ENCODE measurements around the gene ARSA.

The ARSA gene

DNA sequence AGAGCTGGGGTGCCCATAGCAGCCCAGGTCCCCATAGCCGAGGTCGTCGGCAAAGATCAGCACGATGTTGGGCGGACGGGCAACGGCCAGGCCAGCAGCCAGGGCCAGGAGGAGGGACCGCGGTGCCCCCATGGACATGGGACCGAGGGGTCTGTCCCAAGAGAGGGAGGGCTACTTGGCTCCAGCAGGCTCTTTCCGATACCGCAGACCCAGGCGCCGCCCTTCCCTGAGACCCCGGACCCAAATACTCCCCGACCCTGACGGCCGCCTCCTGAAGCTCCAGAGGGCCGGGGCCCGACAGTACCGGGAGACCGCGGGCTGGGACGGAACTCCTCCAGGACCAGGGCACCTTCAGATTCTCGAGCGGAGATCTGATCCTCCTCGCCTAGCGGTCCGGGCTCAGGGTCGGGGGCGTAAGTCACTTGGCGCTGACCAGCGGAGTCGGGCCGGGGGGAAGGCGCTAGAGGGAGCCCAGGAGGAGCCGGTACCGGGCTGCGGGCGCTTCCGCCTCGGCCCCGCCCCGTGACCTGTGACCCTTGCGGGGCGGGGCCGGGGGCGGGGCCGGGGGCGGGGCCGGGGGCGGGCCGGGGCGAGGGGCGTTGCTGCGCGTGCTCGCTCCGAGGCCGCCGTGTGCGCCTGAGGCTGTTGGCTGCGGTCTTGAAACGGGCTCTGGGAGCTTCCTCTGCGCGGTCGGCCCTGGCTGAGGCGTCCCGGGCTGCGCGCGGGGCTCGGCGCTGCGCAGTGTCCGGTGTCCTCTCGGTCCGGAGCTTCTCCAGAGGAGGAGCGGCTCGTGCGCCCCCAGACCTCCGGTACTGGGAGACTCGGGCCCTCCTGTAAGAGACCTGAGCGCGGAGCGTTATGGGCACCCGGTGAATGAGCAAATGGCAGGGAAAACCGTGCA lies at the start of gene ARSA:
ARSA (minus strand) TSS at position 511 of the 901 bp plus-strand sequence; CDS start at position 138, 373 bp downstream.
- peak; percentile 74 for DNase-seq (ENCODE audit: low read depth)
- TF ChIP-seq, protein P1, sequence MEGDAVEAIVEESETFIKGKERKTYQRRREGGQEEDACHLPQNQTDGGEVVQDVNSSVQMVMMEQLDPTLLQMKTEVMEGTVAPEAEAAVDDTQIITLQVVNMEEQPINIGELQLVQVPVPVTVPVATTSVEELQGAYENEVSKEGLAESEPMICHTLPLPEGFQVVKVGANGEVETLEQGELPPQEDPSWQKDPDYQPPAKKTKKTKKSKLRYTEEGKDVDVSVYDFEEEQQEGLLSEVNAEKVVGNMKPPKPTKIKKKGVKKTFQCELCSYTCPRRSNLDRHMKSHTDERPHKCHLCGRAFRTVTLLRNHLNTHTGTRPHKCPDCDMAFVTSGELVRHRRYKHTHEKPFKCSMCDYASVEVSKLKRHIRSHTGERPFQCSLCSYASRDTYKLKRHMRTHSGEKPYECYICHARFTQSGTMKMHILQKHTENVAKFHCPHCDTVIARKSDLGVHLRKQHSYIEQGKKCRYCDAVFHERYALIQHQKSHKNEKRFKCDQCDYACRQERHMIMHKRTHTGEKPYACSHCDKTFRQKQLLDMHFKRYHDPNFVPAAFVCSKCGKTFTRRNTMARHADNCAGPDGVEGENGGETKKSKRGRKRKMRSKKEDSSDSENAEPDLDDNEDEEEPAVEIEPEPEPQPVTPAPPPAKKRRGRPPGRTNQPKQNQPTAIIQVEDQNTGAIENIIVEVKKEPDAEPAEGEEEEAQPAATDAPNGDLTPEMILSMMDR (conservative IDR thresholded peaks at IDR 0.05; ENCODE audit: control insufficient read depth, insufficient read depth, low read depth, low read length) = no peak

DNA sequence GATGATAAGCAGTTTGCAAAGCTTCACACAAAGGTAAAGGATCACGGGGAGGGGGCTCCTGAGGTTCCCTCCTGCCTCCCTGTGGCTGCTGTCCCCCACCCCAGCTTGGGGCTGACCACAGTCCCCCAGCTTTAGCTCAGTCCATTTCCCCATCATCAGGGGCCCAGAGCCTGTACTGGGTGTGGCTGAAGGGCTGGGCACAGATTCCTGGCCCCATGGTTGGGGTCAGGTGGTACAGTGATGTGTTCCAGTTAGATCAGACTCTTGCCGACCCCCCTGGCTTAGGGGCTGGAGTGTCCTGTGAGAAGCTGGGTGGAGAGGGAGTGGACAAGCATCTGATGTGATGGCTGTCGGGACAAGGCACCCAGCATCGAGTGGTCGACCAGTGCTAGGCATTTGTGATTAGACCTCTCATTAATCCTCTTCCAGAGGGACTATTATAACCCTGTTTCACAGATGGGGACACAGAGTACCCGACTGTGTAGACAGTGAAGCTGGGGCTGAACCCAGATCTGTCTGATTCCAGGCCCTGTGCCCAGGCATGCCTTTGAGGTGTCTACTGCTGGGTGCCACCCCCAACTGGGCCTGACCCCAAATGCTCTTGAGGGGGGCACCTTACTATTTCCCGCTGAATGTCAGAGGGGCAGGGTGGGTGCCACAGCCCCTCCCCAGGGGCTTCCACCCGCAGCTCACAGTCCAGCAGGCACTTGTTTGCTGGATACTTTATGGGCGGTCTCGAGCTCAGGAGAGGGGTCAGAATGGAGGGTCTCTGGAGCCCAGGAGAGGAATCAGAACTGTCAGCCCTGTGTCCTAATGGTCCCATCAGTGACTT lies 48.9 kb upstream of the ARSA start:
- TF ChIP-seq, protein P1 (conservative IDR thresholded peaks at IDR 0.05; ENCODE audit: control insufficient read depth, insufficient read depth, low read depth, low read length) = no peak
- H3K4me3 ChIP-seq (ENCODE audit: control insufficient read depth, low read depth, low read length) = no peak overlapping the region
- no peak for DNase-seq (ENCODE audit: low read depth)

More for the DNA sequence above, at the start of gene ARSA:
- peak within 1 kb of the TSS; percentile 71 for H3K4me3 ChIP-seq (ENCODE audit: control insufficient read depth, low read depth, low read length)

DNA sequence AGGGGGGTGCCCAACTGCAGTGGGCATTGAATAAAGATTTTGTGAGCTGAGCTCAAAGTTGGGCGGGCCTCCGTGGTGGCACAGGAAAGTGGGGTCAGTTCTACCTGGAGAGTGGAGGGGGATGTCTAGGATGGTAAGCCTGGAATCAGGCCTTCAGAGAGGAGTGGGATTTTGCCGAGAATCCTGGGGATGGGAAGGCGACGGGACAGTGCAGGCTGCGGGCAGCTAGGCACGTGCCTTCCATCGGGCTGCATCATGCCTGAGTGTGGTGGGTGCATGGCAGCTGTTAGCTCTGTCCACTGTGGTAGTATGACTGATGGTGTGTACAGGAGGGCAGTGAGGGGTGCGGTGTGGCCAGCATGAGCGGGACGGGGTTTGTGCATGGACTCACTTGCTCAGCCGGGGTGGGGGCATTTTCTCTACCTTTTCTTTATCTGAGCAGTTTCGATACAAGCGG lies 48.3 kb upstream of the ARSA start:
- no peak overlapping the region for H3K4me3 ChIP-seq (ENCODE audit: control insufficient read depth, low read depth, low read length)
- DNase-seq (ENCODE audit: low read depth) = no peak
- TF ChIP-seq, protein P1 (conservative IDR thresholded peaks at IDR 0.05; ENCODE audit: control insufficient read depth, insufficient read depth, low read depth, low read length) = no peak

DNA sequence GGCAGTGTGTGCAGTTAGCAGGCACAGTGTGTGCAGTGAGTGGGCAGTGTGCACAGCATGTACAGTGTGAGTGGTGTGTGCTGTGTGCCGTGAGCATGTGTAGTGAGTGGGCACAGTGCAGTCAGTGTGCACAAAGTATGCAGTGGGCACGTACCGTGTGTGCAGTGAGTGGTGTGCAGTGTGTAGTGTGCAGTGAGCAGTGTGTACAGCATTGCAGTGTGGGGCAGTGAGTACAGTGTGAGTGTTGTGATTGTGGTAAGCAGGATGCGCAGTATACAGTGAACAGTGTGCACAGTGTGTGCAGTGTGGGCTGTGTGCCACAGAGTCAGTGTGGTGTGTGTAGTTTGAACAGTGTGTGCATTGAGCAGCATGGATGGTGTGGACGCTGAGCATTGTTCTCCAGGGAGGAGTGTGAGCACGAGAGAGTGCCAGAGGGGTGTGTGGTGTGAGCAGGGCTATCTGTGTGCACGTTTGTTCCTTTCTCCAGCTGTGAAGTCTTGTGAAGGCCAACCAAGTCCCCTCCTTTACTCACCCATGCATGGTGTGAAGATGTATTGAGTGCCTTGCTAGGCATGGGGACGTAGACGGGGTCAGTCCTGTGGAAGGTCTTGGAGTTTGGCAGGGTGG lies 47.7 kb upstream of the ARSA start:
- no peak for DNase-seq (ENCODE audit: low read depth)
- TF ChIP-seq, protein P1 (conservative IDR thresholded peaks at IDR 0.05; ENCODE audit: control insufficient read depth, insufficient read depth, low read depth, low read length) = no peak
- no peak overlapping the region for H3K4me3 ChIP-seq (ENCODE audit: control insufficient read depth, low read depth, low read length)

DNA sequence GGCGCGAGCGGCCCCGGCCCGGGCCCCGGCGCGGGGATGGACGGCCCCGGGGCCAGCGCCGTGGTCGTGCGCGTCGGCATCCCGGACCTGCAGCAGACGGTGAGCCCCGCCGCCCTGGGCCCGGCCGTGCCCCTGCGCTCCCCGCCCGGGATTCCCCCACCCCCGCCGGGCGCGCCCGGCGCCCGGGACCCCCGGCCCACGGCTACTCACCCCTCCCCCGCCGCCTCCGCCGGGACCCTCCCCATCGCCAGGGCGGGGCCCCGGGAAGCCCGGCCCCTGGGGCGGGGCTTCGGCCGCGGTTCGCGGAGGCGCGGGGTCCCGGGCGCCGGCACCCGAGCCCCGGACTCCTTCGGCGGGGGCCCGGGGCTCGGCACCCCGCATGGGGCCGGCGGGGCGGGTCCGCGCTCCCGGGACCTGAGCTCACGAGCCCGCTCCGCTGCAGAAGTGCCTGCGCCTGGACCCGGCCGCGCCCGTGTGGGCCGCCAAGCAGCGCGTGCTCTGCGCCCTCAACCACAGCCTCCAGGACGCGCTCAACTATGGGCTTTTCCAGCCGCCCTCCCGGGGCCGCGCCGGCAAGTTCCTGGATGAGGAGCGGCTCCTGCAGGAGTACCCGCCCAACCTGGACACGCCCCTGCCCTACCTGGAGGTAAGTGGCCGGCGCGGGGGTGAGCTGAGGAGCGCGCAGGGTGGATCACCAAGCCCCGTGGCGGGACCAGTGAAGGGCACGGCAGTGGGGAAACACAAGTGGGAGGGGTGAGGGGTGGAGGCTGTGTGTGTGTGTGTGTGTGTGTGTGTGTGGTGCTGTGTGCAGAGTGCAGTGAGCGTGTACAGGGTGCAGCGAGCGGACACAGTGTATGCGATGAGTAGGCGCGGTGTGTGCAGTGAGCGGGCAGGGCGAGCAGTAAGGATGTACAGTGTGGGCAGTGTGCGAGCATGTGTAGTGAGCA lies 46.9 kb upstream of the ARSA start:
- no peak for DNase-seq (ENCODE audit: low read depth)
- H3K4me3 ChIP-seq (ENCODE audit: control insufficient read depth, low read depth, low read length) = no peak overlapping the region

More for the DNA sequence above, 46.9 kb upstream of the ARSA start:
- TF ChIP-seq, protein P1 (conservative IDR thresholded peaks at IDR 0.05; ENCODE audit: control insufficient read depth, insufficient read depth, low read depth, low read length) = no peak
